HG02588 (cell line): ENCODE data around the gene MASP2.
A peak's percentile ranks its signal among the peaks of the same experiment; 100 is the strongest.
"Not testable (repeated sequence)": the region's sequence is repeated elsewhere in the genome, so short reads cannot be mapped to it uniquely, and the experiment has no call there.

Experiments used
- ATAC-seq: cut with Tn5 transposase; IDR thresholded peaks from one replicate; pipeline ENCODE4 v1.9.1; 2021; ENCODE audit warnings: mild to moderate bottlenecking, moderate library complexity; ENCODE audit not compliant: unreplicated experiment

The MASP2 gene

DNA sequence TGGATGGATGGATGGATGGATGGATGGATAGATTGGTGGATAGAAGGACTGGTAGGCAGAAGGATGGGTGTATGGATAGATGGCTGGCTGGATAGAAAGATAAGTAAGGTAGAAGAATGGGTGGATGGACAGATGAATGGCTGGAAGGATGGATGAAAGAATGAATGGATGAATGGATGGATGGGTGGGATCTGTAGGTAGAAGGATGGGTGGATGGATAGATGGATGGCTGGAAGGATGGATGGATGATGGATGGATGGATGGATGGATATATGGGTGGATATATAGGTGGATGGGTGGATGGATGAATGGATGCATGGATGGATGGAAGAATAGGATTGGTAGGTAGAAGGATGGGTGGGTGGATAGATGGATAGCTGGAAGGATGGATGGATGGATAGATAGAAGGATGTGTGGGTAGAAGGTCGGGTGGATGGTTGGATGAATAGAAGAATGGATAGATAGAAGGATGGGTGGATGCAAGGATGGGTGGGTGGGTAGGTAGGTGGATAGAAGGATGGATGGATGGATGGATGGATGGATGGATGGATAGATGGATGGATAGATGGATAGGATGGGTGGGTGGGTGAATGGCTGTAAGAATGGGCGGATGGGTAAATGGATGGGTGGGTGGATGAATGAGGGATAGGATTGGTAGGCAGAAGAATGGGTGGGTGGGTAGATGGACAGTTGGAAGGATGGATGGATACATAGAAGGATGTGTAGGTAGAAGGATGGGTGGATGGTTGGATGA, 7.5 kb downstream of the MASP2 start:
- no peak for ATAC-seq

DNA sequence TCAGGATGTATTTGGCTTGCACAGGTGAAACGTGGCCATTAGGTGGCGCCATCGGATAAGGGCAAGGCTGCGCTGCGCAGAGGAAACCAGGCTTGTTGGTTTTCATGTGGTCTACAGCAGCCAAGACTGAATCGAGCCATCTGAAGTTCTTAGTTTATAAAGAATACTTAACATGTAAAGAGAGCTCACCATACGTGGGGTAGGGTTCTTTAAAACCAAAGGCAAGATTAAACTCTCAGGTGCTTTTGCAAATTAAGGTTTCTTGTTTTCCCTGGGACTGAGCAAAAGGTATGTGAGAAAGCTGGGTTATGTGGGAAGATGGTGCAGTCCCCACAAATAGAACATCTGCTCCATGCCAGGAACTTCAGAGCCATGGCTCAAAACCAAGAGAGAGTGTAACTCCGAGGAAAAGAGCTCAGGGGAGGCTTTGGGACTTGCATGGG, 9.3 kb downstream of the MASP2 start:
- ATAC-seq = no peak

DNA sequence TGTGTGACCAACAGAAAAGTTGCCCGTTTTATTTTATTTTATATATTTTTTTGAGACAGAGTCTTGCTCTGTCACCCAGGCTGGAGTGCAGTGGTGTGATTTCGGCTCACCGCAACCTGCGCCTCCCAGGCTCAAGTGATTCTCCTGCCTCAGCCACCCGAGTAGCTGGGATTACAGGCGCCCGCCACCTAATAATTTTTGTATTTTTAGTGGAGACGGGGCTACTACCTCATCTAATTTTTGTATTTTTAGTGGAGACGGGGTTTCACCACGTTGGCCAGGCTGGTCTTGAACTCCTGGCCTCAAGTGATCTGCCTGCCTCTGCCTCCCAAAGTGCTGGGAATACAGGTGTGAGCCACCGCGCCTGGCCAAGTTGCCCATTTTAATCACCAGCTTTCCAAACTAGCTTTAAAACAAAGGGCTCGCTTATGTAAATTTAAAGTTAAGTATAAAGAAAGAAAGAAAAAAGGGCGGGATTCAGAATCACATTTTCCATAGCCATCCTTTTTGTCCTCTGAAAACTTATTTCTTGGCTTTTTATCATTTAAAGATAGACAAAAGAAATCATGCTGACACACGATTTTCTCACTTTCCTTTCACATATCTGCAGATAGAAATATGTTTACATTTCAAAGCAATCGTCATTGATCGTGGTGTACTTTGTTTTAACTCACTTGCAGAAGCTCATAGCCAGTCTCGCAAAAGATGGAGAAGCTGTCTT, 9.9 kb downstream of the MASP2 start:
- not testable (repeated sequence) for ATAC-seq

DNA sequence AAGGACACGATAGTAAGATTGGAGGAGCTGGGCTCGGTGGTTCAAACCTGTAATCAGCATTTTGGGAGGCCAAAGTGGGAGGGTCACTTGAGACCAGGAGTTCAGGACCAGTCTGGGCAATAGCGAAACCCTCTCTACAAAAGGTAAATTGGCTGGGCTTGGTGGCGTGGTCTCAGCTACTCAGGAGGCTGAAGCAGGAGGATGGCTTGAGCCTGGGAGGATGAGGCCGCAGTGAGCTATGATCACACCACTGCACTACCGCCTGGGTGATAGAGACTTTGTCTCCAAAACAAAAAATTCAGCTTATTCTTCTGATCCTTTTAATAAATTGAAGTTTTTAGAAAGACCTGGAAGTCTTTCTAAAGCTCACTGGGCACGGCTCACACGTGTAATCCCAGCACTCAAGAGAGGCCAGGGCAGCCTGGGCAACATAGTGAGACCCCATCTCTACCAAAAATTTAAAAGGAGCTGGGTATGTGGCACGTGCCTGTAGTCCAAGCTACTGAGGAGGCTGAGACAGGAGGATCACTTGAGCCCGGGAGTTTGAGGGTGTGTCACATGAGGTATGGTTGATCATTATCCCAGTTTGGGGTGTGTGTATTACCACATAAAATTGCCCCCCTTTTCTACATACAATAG, 15.3 kb downstream of the MASP2 start:
- no peak for ATAC-seq

DNA sequence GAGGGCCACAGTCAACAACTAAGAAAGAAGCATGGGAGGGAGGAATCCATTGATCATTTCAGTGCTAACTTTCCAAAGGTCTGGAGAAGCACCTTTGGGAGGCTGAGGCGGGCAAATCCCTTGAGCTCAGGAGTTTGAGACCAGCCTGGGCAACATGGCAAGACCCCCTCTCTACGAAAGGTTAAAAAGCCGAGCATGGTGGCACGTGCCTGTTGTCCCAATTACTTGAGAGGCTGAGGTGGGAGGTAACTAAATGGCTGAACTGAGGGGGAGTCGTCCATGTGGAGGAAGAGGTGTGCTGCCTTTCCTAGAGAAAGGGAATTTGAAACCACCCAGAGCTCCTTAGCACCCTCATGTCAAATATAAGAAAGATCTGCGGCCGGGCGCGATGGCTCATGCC, 16.2 kb downstream of the MASP2 start:
- no peak for ATAC-seq

DNA sequence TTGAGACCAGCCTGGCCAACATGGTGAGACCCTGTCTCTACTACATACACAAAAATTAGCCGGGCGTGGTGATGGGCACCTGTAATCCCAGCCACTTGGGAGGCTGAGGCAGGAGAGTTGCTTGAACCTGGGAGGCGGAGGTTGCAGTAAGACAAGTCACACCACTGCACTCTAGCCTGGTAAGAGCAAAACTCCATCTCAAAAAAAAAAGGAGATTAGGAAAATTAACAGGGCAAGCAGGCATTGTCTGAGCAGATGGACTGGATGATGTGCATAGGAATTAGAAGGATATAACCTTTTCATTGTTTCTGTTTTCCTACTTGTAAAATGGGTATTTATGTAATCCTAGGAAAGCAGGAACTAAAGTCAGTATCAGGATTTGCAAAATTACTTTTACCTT, 19.0 kb downstream of the MASP2 start:
- no peak for ATAC-seq

DNA sequence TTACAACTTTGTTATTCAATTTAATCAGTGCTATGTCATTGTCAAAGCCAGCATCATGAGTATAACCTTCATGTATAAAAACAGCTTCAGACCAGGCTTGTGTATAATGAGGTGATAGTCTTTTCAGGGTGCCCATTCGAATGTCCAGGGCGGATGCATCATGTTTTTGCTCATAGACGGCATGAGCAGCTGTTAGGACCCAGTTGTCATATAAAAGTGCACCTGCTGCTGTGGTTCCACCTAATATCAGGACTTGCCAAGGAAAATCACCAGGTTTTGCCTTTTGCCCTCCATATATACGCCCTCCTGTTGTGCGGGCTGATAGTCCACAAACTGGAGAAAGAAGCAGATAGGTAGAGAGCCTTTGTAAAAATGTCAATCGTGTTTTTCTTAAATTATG, 19.7 kb downstream of the MASP2 start:
- ATAC-seq = no peak

DNA sequence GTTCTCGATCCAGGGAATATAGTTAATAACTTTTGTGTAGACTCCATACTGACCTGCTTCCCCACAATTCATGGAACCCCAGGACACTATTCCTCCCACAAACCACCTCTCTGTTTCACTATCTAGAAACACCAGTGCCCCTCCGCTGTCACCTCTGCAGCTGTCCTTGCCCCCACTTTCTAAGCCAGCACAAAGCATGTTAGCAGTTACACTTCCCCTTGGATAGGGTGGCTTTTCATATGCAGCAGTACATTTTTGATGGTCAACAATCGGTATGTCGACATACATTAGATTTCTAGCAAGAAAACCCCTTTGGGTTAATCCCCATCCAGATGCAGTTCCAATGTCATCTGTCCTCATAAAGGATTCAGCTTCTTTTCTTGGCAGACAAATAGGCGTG, 20.1 kb downstream of the MASP2 start:
- no peak for ATAC-seq

DNA sequence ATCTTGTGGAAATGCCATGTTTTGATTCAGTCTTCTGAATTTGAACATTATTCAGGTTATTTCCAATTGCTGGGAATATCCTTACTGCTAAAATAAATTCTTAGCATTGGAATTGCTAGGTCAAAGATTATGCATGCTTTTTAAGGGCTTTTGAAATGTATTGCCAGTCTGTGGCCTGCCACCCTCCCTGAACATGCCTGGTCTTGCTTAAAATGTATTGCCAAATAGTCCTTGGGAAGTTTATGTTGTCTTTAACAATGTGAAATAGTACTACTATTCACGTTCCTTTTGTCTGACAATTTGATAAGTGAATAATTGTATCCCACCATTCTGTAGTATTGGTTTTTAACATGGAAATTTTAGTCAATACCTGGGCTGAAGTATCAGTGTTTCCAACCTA, 21.0 kb downstream of the MASP2 start:
- ATAC-seq = no peak

DNA sequence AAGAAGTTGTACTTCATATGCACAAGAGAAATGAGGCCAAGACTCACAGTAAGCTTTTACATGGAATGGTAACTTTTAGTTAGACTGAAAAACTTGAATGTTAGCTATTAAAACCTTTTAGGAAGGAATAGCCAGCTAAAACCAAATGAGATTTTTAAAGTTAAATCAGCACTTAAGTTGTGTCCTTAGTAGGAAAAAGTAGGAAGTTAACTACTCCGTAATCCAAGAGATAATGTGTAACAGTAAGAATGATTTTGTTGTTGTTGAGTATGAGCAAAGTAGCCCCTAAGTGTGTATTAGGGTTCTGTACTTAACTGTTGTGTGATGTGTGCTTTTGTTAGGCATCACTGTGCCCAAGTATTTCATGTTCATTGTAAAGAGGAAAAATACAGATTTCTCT, 21.4 kb downstream of the MASP2 start:
- no peak for ATAC-seq

DNA sequence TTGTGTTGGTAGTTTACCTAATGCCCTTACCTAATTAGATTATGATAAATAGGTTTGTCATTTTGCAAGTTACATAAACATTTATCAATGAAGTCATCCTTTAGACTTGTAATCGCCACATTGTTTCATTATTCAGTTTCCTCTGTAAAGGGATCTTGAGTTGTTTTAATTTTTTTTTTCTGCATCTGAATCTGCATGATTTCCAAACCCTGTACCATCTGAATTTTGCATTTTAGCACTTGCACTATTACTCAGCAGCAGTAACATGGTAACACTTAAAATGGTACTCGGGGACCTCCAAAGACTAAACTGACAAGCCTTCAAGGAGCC, 22.2 kb downstream of the MASP2 start:
- no peak for ATAC-seq

DNA sequence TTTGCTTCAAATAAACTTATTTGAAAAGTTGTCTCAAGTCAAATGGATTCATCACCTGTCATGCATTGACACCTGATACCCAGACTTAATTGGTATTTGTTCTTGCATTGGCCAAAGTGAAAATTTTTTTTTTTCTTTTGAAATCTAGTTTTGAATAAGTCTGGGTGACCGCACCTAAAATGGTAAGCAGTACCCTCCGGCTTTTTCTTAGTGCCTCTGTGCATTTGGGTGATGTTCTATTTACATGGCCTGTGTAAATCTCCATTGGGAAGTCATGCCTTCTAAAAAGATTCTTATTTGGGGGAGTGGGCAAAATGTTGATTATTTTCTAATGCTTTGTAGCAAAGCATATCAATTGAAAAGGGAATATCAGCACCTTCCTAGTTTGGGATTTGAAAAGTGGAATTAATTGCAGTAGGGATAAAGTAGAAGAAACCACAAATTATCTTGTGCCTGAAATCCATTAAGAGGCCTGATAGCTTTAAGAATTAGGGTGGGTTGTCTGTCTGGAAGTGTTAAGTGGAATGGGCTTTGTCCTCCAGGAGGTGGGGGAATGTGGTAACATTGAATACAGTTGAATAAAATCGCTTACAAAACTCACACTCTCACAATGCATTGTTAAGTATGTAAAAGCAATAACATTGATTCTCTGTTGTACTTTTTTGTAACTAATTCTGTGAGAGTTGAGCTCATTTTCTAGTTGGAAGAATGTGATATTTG, 22.7 kb downstream of the MASP2 start:
- no peak for ATAC-seq

DNA sequence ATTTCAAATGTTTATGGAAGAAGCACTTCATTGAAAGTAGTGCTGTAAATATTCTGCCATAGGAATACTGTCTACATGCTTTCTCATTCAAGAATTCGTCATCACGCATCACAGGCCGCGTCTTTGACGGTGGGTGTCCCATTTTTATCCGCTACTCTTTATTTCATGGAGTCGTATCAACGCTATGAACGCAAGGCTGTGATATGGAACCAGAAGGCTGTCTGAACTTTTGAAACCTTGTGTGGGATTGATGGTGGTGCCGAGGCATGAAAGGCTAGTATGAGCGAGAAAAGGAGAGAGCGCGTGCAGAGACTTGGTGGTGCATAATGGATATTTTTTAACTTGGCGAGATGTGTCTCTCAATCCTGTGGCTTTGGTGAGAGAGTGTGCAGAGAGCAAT, 23.8 kb downstream of the MASP2 start:
- ATAC-seq = no peak

DNA sequence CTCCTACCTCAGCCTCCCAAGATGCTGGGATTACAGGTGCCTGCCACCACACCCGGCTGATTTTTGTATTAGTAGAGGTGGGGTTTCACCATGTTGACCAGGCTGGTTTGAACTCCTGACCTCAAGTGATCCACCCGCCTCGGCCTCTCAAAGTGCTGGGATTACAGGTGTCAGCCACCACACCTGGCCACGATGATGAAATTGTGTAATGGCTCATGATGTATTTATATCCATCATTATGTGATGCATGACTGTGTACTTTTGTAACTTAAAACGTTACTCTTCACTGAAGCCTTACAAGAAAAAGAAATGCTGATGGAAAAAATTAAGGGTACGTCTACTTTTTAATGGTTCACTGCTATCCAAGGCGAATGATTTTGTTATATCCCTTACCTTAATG, 27.1 kb downstream of the MASP2 start:
- ATAC-seq = no peak

DNA sequence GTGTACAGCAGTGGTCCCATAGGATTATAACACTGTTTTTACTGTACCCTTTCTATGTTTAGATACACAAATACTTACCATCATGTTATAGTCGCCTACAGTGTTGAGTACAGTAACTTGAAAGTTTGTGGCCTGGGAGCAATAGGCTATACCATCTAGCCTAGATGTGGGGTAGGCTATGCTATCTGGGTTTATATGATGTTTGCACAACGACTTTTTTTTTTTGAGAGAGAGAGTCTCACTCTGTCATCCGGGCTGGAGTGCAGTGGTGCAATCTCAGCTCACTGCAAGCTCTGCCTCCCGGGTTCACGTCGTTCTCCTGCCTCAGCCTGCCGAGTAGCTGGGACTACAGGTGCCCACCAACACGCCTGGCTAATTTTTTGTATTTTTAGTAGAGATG, 27.7 kb downstream of the MASP2 start:
- ATAC-seq = not testable (repeated sequence)

DNA sequence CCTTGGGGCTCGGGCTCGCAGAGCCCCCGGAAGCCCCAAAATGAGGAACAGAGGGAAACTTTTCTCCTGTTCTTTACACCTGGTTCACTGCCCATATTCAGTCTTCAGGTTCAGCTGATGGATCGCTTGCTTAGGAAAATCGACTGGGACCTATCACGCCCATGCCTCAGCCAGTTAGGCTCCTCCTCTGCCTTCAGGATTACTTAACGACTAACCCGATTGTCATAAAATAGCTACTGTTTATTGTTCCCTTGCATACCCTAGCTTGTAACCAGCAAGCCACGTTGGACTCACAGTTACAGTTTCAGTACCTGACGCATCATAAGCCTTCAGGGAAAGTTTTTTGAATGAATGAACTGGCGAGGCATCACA, 33.9 kb downstream of the MASP2 start:
- ATAC-seq = peak; percentile 5

DNA sequence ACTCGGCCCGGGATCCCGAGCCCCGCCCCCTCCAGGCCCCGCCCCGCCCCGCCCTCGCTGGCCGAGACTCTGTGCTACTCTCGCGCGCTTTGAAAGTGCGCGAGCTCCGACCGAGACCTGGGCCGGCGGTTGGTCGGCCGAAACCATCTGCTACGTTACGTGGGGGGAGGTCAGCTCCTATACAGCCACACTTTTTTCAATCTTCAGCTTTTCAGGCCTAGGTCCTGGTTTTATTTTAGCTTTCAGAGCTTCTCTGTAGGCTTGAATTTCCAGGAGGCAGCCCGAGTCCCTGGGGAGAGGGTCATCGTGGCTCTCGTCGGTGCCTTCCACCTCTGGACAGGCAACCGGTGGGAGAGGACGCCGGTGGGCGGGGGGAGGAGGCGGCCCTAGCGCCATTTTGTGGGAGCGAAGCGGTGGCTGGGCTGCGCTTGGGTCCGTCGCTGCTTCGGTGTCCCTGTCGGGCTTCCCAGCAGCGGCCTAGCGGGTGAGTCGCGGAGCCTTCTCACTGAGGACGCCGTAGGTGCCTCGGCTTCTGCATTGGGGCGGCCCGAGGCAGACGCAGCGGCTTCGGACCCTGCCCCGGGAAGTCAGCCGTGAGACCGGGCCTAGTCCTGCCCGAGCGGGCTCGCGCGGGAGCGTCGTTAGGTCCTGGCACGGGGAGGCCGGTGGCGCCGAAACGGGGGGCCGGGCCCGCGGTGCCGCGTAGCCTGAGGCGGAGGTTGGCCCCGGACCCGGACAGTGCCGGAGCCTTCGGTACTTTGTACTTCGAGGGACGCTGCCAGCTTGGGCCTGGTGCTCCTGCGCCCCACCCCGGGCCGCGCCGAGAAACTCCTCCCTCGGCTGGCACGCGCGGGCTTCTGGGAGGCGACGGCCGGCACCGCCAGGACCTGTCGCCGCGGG, 34.5 kb downstream of the MASP2 start, which contains the start of gene TARDBP:
Gene TARDBP (plus strand): TSS at position 395 of the 900 bp plus-strand sequence. CDS start 1,074 bp downstream, outside the sequence.
- peak; percentile 86 for ATAC-seq

DNA sequence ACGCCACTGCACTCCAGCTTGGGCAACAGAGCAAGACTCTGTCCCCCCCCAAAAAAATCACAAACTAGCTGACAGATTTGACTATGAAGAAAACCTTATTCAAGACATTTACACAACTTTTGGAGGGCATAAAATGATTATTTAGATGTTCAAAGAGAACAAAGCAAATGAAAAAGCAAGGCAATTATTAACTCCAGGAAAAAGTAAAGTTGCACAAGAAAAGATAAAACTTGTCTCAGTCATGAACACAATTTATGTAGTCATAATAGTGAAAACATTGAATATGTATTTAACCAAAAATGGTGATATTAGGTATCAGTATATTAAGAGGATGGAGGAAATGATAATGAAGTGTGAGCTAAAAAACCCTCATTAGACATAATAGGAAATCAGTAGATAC, 46.5 kb downstream of the MASP2 start:
- no peak for ATAC-seq

DNA sequence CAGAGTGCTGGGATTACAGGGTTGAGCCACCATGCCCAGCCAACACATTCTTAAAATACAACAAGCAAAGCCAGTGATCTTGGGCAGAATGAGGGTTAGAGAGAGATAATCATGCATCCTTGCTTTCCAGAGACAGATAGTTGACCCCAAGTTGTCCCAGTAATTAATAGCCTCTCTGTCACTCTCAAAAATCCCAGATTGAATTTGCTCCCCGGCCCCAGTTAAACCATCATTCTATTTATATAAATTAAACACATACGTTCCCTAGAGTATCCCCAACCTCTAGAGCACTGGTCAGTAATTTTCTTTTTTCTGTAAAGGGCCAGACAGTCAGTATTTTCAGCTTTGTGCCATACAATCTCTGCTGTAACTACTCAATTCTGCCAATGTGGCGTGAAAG, 50.9 kb downstream of the MASP2 start:
- no peak for ATAC-seq

DNA sequence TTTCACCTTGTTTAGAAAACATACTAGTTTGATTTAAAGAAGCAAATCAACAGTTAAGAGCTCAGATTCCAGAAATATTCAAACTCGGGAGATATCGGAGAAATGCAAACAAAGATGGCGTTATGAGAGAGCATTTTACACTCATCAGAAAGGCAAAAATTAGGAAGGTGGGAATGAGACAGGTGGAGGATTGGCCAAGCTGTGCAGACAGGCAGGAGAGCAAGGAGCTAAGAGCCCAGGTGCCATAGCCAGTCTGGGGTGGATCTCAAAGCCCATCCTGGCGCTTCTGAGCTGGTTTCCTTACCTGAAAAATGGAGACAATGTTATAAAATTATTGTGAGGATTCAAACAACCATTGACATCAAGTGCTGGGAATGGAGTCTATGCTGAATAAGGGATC, 54.2 kb downstream of the MASP2 start:
- ATAC-seq = no peak
